ENCODE measurements around the gene LEKR1.

DNA sequence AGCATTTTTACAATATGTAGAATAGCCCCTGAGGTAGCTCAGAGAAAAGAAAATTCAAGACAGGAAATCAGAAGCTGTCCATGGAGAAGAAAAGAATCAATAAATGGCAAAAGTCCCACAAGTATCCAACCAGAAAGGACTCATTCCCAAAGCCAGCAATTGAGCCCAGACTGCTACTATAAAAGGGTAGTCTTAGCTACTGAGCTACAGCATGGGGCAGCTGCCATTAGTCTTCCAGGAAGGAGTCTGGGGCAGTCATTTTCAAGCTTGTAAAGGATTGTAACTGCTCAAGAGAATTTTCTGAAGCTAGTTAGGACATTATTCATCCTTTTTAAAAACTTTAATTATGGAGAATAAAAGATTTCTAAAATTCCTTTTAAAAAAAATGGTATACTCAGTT is 10.5 kb downstream of the LEKR1 start:
- no peak for TF ChIP-seq SP1 (IDR thresholded peaks at IDR 0.05)
- TF ChIP-seq NFRKB (IDR thresholded peaks at IDR 0.05), result no peak
- TF ChIP-seq ZNF384 (IDR thresholded peaks at IDR 0.05), result no peak
- no peak for TF ChIP-seq SUZ12 (IDR thresholded peaks at IDR 0.05)
- no peak for TF ChIP-seq FOXK2 (IDR thresholded peaks at IDR 0.05)
- TF ChIP-seq FOXM1 (IDR thresholded peaks at IDR 0.05; ENCODE audit: borderline replicate concordance), result no peak
- TF ChIP-seq ELF4 (IDR thresholded peaks at IDR 0.05), result no peak
- TF ChIP-seq, protein P1, sequence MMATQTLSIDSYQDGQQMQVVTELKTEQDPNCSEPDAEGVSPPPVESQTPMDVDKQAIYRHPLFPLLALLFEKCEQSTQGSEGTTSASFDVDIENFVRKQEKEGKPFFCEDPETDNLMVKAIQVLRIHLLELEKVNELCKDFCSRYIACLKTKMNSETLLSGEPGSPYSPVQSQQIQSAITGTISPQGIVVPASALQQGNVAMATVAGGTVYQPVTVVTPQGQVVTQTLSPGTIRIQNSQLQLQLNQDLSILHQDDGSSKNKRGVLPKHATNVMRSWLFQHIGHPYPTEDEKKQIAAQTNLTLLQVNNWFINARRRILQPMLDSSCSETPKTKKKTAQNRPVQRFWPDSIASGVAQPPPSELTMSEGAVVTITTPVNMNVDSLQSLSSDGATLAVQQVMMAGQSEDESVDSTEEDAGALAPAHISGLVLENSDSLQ (IDR thresholded peaks at IDR 0.05), result no peak
- no peak for TF ChIP-seq HDGF (IDR thresholded peaks at IDR 0.05; ENCODE audit: borderline replicate concordance)
- no peak for TF ChIP-seq BHLHE40 (IDR thresholded peaks at IDR 0.05; ENCODE audit: borderline replicate concordance)
- TF ChIP-seq TARDBP (IDR thresholded peaks at IDR 0.05), result no peak
- TF ChIP-seq LEF1 (IDR thresholded peaks at IDR 0.05; ENCODE audit: borderline replicate concordance), result no peak

All from HEK293T (cell line).